GM19324 (cell line): ENCODE data around the gene CLIP1.
"Not testable (repeated sequence)": the region's sequence is repeated elsewhere in the genome, so short reads cannot be mapped to it uniquely, and the experiment has no call there.

ENCODE experiments used
- ATAC-seq: cut with Tn5 transposase; IDR thresholded peaks from one replicate; pipeline ENCODE4 v1.9.1; 2021; ENCODE audit warnings: mild to moderate bottlenecking, moderate library complexity; ENCODE audit not compliant: unreplicated experiment, low FRiP score

The CLIP1 gene

GRCh38 chr12:122399592-122400373, 22.7 kb downstream of the CLIP1 start:
- ATAC-seq = no peak

- ATAC-seq = no peak
Observed at GRCh38 chr12:122399254-122399591, 23.2 kb downstream of the CLIP1 start.

- not testable (repeated sequence) for ATAC-seq
Observed at GRCh38 chr12:122397981-122398380, 24.5 kb downstream of the CLIP1 start.

- no peak for ATAC-seq
Observed at GRCh38 chr12:122395319-122395718, 27.1 kb downstream of the CLIP1 start.

- ATAC-seq = no peak
Observed at GRCh38 chr12:122394626-122395194, 27.8 kb downstream of the CLIP1 start.

- ATAC-seq = no peak
Observed at GRCh38 chr12:122393817-122394216, 28.7 kb downstream of the CLIP1 start.

- ATAC-seq = no peak
Observed at GRCh38 chr12:122392411-122392810, 30.1 kb downstream of the CLIP1 start.

GRCh38 chr12:122389677-122390076, 32.8 kb downstream of the CLIP1 start:
- no peak for ATAC-seq

- ATAC-seq = no peak
Observed at GRCh38 chr12:122387887-122388286, 34.6 kb downstream of the CLIP1 start.

- no peak for ATAC-seq
Observed at GRCh38 chr12:122385171-122386016, 37.1 kb downstream of the CLIP1 start.

GRCh38 chr12:122382919-122383350, 39.5 kb downstream of the CLIP1 start:
- no peak for ATAC-seq

GRCh38 chr12:122381021-122381420, 41.4 kb downstream of the CLIP1 start:
- ATAC-seq = no peak

- not testable (repeated sequence) for ATAC-seq
Observed at GRCh38 chr12:122376751-122377150, 45.7 kb downstream of the CLIP1 start.

GRCh38 chr12:122374707-122375106, 47.8 kb downstream of the CLIP1 start:
- ATAC-seq = no peak

GRCh38 chr12:122371475-122372045, 50.9 kb downstream of the CLIP1 start:
- no peak for ATAC-seq

GRCh38 chr12:122368361-122369073, 54.0 kb downstream of the CLIP1 start:
- ATAC-seq = no peak

GRCh38 chr12:122367632-122368031, 54.8 kb downstream of the CLIP1 start:
- not testable (repeated sequence) for ATAC-seq

GRCh38 chr12:122366685-122367475, 55.6 kb downstream of the CLIP1 start:
- no peak for ATAC-seq

- ATAC-seq = not testable (repeated sequence)
Observed at GRCh38 chr12:122365226-122365625, 57.2 kb downstream of the CLIP1 start.

GRCh38 chr12:122363782-122364181, 58.7 kb downstream of the CLIP1 start:
- no peak for ATAC-seq
